CD14-positive monocyte (primary cell): ENCODE measurements around the gene PSMD9. TPM values are rescaled to one million over a fixed set of nuclear protein-coding genes. Genes with fewer than 3 reads are reported as not detected.
"Not testable (repeated sequence)": the region's sequence is repeated elsewhere in the genome, so short reads cannot be mapped to it uniquely, and the experiment has no call there.

Experiments
- DNase-seq, 3 donors: peaks; one replicate each; pipeline ENCODE4 v3.0.0-alpha.2; 2011 to 2022
- H2AFZ ChIP-seq: 2 replicates; pipeline ENCODE4 v1.6.0; 2012; ENCODE audit warnings: mild to moderate bottlenecking, low read depth, low read length, inconsistent platforms; ENCODE audit not compliant: insufficient read depth, poor library complexity, severe bottlenecking
- H3K27ac ChIP-seq, 2 donors: 1 replicate in 1 of 2; 2 replicates in 1 of 2; pipeline ENCODE4 v1.5.1; 2012 to 2013; ENCODE audit warnings: low read length in 2 of 2, control low read depth in 1 of 2, inconsistent platforms in 1 of 2, low read depth in 1 of 2, mild to moderate bottlenecking in 1 of 2
- H3K27me3 ChIP-seq, 2 donors: one replicate each; pipeline versions ENCODE4 v1.6.0 to v1.6.1; 2011 to 2013; ENCODE audit warnings: low read length in 2 of 2; ENCODE audit not compliant: control insufficient read depth in 2 of 2, insufficient read depth in 2 of 2
- H3K36me3 ChIP-seq, 2 donors: replicated peaks in 1 of 2; 1 replicate in 1 of 2; 2 replicates in 1 of 2; pipeline versions ENCODE4 v1.5.1 to v1.6.1; 2012 to 2013; ENCODE audit warnings: low read length in 2 of 2, control low read depth in 1 of 2, inconsistent platforms in 1 of 2, mild to moderate bottlenecking in 1 of 2; ENCODE audit not compliant: insufficient read depth in 2 of 2, control insufficient read depth in 1 of 2
- H3K4me1 ChIP-seq, 2 donors: 1 replicate in 1 of 2; 2 replicates in 1 of 2; pipeline versions ENCODE4 v1.5.1 to v1.6.1; 2012 to 2013; ENCODE audit warnings: low read length in 2 of 2, control low read depth in 1 of 2, inconsistent platforms in 1 of 2, mild to moderate bottlenecking in 1 of 2, moderate library complexity in 1 of 2; ENCODE audit not compliant: insufficient read depth in 2 of 2, control insufficient read depth in 1 of 2
- H3K4me2 ChIP-seq: replicated peaks from 2 replicates; pipeline ENCODE3; 2012; ENCODE audit warnings: low read length, moderate library complexity, mild to moderate bottlenecking; ENCODE audit not compliant: poor library complexity, severe bottlenecking; ENCODE audit errors: extremely low read depth
- H3K4me3 ChIP-seq, 3 experiments: fragments of 200-600 bp in 1 of 3; sonication (generic) in 1 of 3; replicated peaks in 1 of 3; 1 replicate in 2 of 3; 2 replicates in 1 of 3; pipeline ENCODE4 v1.5.1; 2011 to 2013; ENCODE audit warnings: low read length in 3 of 3, mild to moderate bottlenecking in 3 of 3, control low read depth in 2 of 3, low read depth in 2 of 3, inconsistent platforms in 1 of 3, moderate library complexity in 1 of 3
- H3K79me2 ChIP-seq: 2 replicates; pipeline ENCODE4 v1.6.0; 2012; ENCODE audit warnings: mild to moderate bottlenecking, control low read depth, inconsistent platforms, low read length, moderate library complexity; ENCODE audit not compliant: insufficient read depth
- H3K9ac ChIP-seq: 2 replicates; pipeline ENCODE4 v1.6.0; 2017; ENCODE audit warnings: low read length, mild to moderate bottlenecking; ENCODE audit not compliant: insufficient read depth, poor library complexity, severe bottlenecking
- H3K9me3 ChIP-seq, 2 donors: replicated peaks in 1 of 2; 1 replicate in 1 of 2; 2 replicates in 1 of 2; pipeline versions ENCODE4 v1.5.1 to v1.6.1; 2012 to 2013; ENCODE audit warnings: low read length in 2 of 2, control low read depth in 1 of 2; ENCODE audit not compliant: control insufficient read depth in 1 of 2, insufficient read depth in 1 of 2
- H4K20me1 ChIP-seq: 2 replicates; pipeline ENCODE4 v1.6.0; 2012; ENCODE audit warnings: mild to moderate bottlenecking, low read length, control low read depth, moderate library complexity; ENCODE audit not compliant: insufficient read depth
- H3K27ac Mint-ChIP-seq, 7 donors: one replicate each; pipeline ENCODE4 v1.8.0; 2020; ENCODE audit warnings: mild to moderate bottlenecking in 7 of 7, mixed read lengths in 7 of 7, moderate library complexity in 6 of 7, inconsistent platforms in 2 of 7
- H3K27me3 Mint-ChIP-seq, 3 donors: one replicate each; pipeline ENCODE4 v1.8.0; 2021 to 2022; ENCODE audit warnings: low read depth in 3 of 3, mild to moderate bottlenecking in 3 of 3, mixed read lengths in 3 of 3, moderate library complexity in 3 of 3, inconsistent platforms in 1 of 3
- H3K36me3 Mint-ChIP-seq, 2 donors: one replicate each; pipeline ENCODE4 v1.8.0; 2020; ENCODE audit warnings: mixed read lengths in 2 of 2, inconsistent platforms in 1 of 2, mild to moderate bottlenecking in 1 of 2
- H3K4me1 Mint-ChIP-seq: one replicate; pipeline ENCODE4 v1.8.0; 2020; ENCODE audit warnings: mild to moderate bottlenecking, mixed read lengths
- H3K4me3 Mint-ChIP-seq, 2 donors: one replicate each; pipeline ENCODE4 v1.8.0; 2020; ENCODE audit warnings: mild to moderate bottlenecking in 2 of 2, mixed read lengths in 2 of 2, moderate library complexity in 1 of 2
- H3K9me3 Mint-ChIP-seq, 7 donors: one replicate each; pipeline ENCODE4 v1.8.0; 2020 to 2022; ENCODE audit warnings: mixed read lengths in 7 of 7, mild to moderate bottlenecking in 6 of 7, moderate library complexity in 6 of 7, inconsistent platforms in 2 of 7
- CTCF ChIP-seq: fragments of 200-600 bp; IDR thresholded peaks from one replicate; pipeline ENCODE4 v1.8.0; 2022; ENCODE audit warnings: antibody characterized with exemption, mild to moderate bottlenecking
- WGBS: methylation state at CpG from one replicate; pipeline ENCODE4 v1.1.5; 2013; ENCODE audit warnings: missing lambda C conversion rate; ENCODE audit not compliant: insufficient coverage; 5-methylcytosine and 5-hydroxymethylcytosine counted together
- intact Hi-C, 2 donors: fragments of 100-400 bp; cut with micrococcal nuclease; formaldehyde crosslinking; loops; one replicate each; pipeline versions ENCODE4 v1.15.0 to v1.15.1; 2023
- polyA plus RNA-seq, 3 donors: library from polyadenylated mRNA; depleted of rRNA in 1 of 3; unstranded in 2 of 3; stranded (reverse) in 1 of 3; fragments of 300-500 nt in 2 of 3; fragments of >200 nt in 1 of 3; fragmentation: Illumina TruSeq in 2 of 3; gene quantifications; 1 replicate in 2 of 3; 2 replicates in 1 of 3; pipeline ENCODE4 v1.2.3, GENCODE V29; 2012 to 2021

PSMD9 gene
- polyA plus RNA-seq, 3 donors, result 89.6 to 135 (median 93.3) TPM

- TF ChIP-seq CTCF, result no peak
- H3K79me2 ChIP-seq, result no peaks in the 10 kb centered on the region
- H3K9me3 Mint-ChIP-seq, result peaks cover 0 to under 1% (median 0%) of the 10 kb centered on the region in 7 donors
- peaks cover 2 to 5% (median 4%) of the 10 kb centered on the region in 3 donors for H3K27me3 Mint-ChIP-seq
- no peak overlapping the region for H3K9ac ChIP-seq
- no peak for DNase-seq
- no peak overlapping the region for H3K4me3 ChIP-seq
- peaks cover 6 to 13% of the 10 kb centered on the region in 2 donors for H3K4me1 ChIP-seq
- 88% methylated on average over 11 of the region's 11 CpGs for WGBS
- H3K4me2 ChIP-seq, result no peak overlapping the region
- intact Hi-C loops, result no loop called here
- peaks cover 1 to 3% of the 10 kb centered on the region in 2 donors for H3K36me3 Mint-ChIP-seq
- H3K27ac Mint-ChIP-seq, result no peak overlapping the region
- H3K27ac ChIP-seq, result no peak overlapping the region
- H3K4me3 Mint-ChIP-seq, result no peak overlapping the region
- peaks cover 6% of the 10 kb centered on the region for H3K4me1 Mint-ChIP-seq
- H3K27me3 ChIP-seq, result no peaks in the 10 kb centered on the region
- H3K36me3 ChIP-seq, result no peaks in the 10 kb centered on the region
- no peaks in the 10 kb centered on the region for H4K20me1 ChIP-seq
- no peaks in the 10 kb centered on the region for H3K9me3 ChIP-seq
- no peak overlapping the region for H2AFZ ChIP-seq
These were observed 26.8 kb upstream of the PSMD9 start for GRCh38 chr12:121861636-121862254.

GRCh38 chr12:121866331-121866730 is 22.3 kb upstream of the PSMD9 start:
- Histone ChIP-seq H3K9me3 (no peaks in the 10 kb centered on the region), H3K4me1 (peaks cover 6 to 11% of the 10 kb centered on the region in 2 donors), H2AFZ (no peak overlapping the region), H3K27me3 (no peaks in the 10 kb centered on the region), H3K36me3 (no peaks in the 10 kb centered on the region), H3K4me3 (no peak overlapping the region), H3K79me2 (no peaks in the 10 kb centered on the region), H3K27ac (no peak overlapping the region), H3K9ac (no peak overlapping the region), H3K4me2 (no peak overlapping the region), H4K20me1 (no peaks in the 10 kb centered on the region)
- intact Hi-C loops, result no loop called here
- Mint-ChIP-seq H3K4me1 (peaks cover 7% of the 10 kb centered on the region), H3K27ac (no peak overlapping the region), H3K36me3 (no peaks in the 10 kb centered on the region), H3K4me3 (no peak overlapping the region), H3K27me3 (peaks cover 0 to 1% (median 0%) of the 10 kb centered on the region in 3 donors), H3K9me3 (peaks cover 0 to 1% (median 0%) of the 10 kb centered on the region in 7 donors)
- DNase-seq, result no peak
- no peak for TF ChIP-seq CTCF
- no CpG with 5 or more reads among the region's 4 CpGs for WGBS

GRCh38 chr12:121869229-121869628 is 19.4 kb upstream of the PSMD9 start:
- H3K27ac ChIP-seq, H3K4me2 ChIP-seq, H3K4me3 ChIP-seq, intact Hi-C loops, H3K27me3 ChIP-seq, H3K27me3 Mint-ChIP-seq, H3K9me3 ChIP-seq, H3K4me3 Mint-ChIP-seq, DNase-seq, H3K79me2 ChIP-seq, H3K9ac ChIP-seq, H2AFZ ChIP-seq, H3K36me3 ChIP-seq, H3K36me3 Mint-ChIP-seq, H4K20me1 ChIP-seq, H3K9me3 Mint-ChIP-seq, H3K27ac Mint-ChIP-seq: not testable (repeated sequence)
- peaks cover 21 to 27% of the 10 kb centered on the region in 2 donors for H3K4me1 ChIP-seq
- WGBS, result 100% methylated on average over 3 of the region's 8 CpGs
- H3K4me1 Mint-ChIP-seq, result peaks cover 23% of the 10 kb centered on the region
